ENCODE results near the gene LRMDA.
"Not testable (repeated sequence)": the region's sequence is repeated elsewhere in the genome, so short reads cannot be mapped to it uniquely, and the experiment has no call there.

LRMDA gene

DNA sequence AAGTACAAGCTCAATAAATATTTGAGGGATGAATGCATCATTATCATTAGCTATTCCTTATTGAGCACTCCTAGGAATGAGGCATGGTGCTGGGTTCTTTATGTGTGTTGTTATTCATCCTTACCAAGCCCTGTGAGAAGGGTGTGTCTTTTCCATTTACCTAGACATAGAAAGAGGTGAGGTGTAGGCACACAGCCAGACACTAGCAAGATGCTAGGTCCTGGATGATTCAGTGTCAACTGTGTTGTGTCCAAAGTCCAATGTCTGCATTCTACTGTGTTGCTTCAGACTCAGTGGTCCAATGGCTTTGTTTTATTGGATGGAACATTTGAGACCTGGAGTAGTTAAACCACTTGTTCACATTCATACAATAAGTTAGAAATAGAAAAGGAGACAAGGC lies 605.5 kb downstream of the LRMDA start:
- DNase-seq: no peak

- no peak for DNase-seq
Measured at GRCh38 chr10:76037531-76038155, 606.2 kb downstream of the LRMDA start.

DNA sequence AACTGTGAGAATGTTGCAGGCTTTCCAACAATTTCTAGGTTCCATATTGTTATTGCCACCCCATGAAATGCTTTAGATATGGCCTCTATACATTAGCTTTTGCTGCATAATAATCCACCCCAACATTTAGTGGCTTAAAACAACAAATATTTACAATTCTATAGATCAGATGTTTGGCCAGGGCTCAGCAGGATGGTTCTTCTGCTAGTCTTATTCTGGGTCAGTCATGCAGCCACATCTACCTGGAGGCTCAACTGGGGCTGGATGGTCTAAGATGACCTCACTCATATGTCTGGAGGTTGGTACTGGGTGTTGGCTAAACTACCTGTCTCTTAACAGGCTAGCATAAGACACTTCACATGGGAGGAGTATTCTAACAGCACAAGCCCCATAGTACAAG lies 607.3 kb downstream of the LRMDA start:
- no peak for DNase-seq

DNA sequence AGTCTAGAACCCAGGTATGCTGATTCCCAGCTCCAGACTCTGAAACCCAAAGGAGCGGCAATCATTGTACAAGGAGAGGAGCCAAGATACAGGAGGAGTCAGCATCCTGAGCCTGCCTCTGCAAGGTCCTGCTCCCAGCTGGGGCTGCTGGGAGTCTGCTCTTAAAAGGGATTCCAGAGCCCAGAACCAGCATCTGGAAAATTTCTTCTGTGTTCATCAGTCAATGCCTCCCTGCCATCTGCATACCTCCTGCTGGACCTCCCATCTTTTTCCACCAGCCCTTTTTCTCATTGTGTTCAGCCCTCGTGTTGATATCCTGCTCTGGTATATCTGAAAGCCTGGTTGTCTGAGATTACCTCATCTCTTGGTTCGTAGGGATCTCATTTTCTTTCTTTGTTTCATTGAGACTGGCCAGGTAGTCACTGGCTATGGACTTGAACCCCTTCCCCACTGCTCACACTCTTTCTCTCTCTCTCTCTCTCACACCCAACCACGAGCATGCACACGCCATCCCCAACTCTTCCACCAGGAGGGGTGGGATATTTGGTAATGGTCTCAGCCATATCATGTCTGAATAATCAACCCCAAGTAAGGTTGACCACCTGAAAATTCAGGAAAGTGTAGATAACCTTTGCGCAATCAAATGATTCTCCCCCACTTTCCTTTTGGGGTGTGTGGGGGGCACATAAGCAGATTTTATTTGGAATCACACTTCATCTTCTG lies 608.8 kb downstream of the LRMDA start:
- no peak for DNase-seq

DNA sequence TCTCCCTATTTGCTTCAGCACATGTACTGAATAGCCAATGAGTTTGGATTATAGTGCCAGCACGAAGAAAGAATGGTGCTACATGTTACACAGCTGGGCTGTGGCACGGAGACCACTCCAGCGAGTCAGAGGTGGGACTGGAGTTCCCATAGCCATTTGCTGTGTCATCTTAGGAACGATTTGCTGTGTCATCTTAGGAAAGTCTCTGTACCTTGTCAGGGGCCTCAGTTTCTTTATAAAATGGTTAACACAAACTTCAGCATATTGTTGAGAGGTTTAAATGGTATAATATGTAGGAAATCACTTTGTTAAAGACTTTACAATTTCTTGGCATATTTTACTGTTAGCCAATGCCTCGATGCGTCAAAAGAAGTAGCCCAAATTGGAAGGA lies 609.4 kb downstream of the LRMDA start:
- no peak for DNase-seq

- peak; percentile 5 for DNase-seq
Measured at GRCh38 chr10:76041551-76041950, 610.1 kb downstream of the LRMDA start.

GRCh38 chr10:76043261-76043660 lies 611.8 kb downstream of the LRMDA start:
- DNase-seq: no peak

DNA sequence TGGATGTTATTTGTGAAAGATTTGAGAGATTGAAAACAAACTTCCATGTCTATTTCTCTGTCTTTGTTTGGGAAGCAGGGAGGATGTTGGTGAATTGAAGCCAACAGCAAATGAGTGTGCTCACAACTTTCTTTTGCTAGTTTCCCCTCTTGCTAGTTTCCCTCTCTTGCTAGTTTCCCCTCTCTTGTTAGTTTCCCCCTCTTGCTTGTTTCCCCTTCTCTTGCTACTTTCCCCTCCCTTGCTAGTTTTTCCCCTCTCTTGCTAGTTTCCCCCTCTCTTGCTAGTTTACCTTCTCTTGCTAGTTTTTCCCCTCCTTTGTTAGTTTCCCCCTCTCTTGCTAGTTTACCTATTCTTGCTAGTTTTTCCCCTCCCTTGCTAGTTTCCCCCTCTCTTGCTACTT lies 613.3 kb downstream of the LRMDA start:
- DNase-seq: no peak

DNA sequence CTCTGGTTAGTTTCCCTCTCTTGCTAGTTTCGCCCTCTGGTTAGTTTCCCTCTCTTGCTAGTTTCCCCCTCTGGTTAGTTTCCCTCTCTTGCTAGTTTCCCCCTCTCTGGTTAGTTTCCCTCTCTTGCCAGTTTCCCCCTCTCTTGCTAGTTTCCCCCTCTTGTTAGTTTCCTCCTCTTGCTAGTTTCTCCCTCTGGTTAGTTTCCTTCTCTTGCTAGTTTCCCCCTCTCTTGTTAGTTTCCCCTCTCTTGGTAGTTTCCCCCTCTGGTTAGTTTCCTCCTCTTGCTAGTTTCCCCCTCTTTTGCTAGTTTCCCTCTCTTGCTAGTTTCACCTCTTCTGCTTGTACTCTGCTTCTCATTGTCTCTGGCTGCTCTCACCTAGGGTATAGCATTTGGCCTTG lies 613.8 kb downstream of the LRMDA start:
- DNase-seq: no peak

GRCh38 chr10:76047521-76047920 lies 616.1 kb downstream of the LRMDA start:
- no peak for DNase-seq

- DNase-seq: no peak
Measured at GRCh38 chr10:76049581-76050290, 618.3 kb downstream of the LRMDA start.

DNA sequence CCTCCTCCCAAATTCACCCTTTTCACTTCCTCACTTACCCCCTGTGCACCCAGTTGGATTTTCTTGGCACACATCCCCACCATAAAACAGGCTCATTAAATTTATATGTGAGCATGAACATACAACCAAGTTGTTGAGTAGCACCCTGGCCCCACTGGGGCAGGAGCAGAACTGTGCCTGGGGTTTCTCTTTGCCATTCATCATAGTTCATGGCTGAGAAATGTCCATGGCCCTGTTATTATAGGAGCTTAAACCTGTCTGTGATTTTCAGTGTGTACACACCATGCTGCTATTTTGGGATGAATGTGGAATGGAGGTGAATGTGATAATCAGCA lies 618.8 kb downstream of the LRMDA start:
- no peak for DNase-seq

GRCh38 chr10:76051007-76051936 lies 619.8 kb downstream of the LRMDA start:
- no peak for DNase-seq

DNA sequence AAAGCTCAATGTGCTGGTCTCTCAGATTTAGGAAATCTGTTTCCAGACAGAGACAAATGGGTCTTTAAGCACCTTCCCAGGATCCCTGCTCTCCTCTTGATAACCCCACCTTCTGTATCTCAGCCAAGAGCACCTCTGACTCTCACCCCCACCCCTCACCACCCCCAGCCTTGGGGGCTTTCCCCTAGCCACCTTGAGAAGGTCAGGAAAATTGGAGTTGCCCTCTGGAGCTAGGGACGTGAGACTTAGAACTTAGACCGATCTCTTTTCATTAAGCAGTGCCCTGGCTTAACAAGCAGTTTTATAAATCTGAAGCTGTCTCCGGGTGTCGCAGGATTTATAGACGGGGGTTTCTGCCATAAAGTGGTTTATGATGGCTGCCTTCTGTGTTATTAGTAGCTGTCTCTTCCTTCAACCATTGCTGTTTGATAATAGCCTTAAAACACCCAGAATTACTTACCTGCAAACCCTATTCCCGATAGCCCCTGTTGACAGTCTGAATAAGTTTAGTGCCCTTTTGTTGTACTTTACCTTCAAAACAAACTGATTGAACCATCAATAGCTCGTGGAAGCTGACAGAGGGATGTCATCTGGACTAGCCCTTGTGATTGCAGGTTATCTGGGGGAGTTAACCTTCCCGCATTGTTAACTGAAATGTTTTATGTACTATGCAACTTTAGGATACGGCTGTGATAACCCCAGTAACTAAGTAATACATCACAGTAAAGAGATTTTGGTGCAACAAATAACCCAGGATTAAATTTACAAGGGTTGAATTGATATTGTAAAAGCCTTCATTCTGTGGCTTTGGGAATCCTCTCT lies 621.5 kb downstream of the LRMDA start:
- DNase-seq: no peak

- DNase-seq: no peak
Measured at GRCh38 chr10:76055466-76055865, 624.0 kb downstream of the LRMDA start.

GRCh38 chr10:76055963-76056362 lies 624.5 kb downstream of the LRMDA start:
- no peak for DNase-seq

- DNase-seq: not testable (repeated sequence)
Measured at GRCh38 chr10:76060993-76061392, 629.6 kb downstream of the LRMDA start.

GRCh38 chr10:76066457-76066856 lies 635.0 kb downstream of the LRMDA start:
- DNase-seq: no peak

- no peak for DNase-seq
Measured at GRCh38 chr10:76067447-76067846, 636.0 kb downstream of the LRMDA start.

- DNase-seq: no peak
Measured at GRCh38 chr10:76068856-76069255, 637.4 kb downstream of the LRMDA start.

DNA sequence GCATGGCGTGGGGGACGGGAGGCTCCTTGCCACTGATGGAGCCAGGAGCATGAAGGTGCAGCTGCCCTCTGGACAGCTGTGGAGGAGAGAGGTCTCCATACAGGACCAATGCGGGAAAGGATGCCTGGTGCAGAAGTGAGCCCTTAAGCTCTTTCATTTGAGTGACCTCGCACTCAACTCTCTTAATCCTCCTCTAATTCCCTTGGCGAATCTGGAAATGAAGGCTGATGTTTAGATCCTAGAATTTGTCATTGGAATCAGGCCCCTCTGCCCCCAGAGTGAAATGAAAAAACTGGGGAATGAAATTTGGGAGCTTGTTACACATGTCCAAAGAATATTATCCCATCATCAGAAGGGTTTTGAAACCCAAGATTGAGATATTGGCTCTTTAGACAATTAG lies 639.5 kb downstream of the LRMDA start:
- peak; percentile 83 for DNase-seq

GRCh38 chr10:76071653-76072365 lies 640.4 kb downstream of the LRMDA start:
- peak; percentile 9 for DNase-seq

Data from NCI-H82 (cell line).